ENCODE measurements around the gene ARIH1. TPM values are rescaled to one million over a fixed set of nuclear protein-coding genes. Genes with fewer than 3 reads are reported as not detected.
A peak's percentile ranks its signal among the peaks of the same experiment; 100 is the strongest.

The ARIH1 gene
- polyA plus RNA-seq, 1 of the 3 experiments (the other 2 are of a cell fraction): 48.3 TPM

GRCh38 chr15:72593838-72594237, 119.7 kb downstream of the ARIH1 start:
- no peak overlapping the region for H3K27ac ChIP-seq (ENCODE audit: low read depth in 2 of 2, low read length in 1 of 2)
- peaks cover 0 to 4% of the 10 kb centered on the region in 2 experiments; a peak in 1 of 4 replicates for H3K4me1 ChIP-seq (ENCODE audit: control insufficient read depth in 1 of 2, insufficient read depth in 2 of 2, low read depth in 1 of 2, low read length in 1 of 2)
- H2AFZ ChIP-seq (ENCODE audit: low read depth): no peak overlapping the region
- H3K9me3 ChIP-seq: no peaks in the 10 kb centered on the region
- no peaks in the 10 kb centered on the region for H3K27me3 ChIP-seq (ENCODE audit: insufficient read depth)
- H3K36me3 ChIP-seq (replicated peaks in 1 of 2; ENCODE audit: control insufficient read depth in 1 of 2, insufficient read depth in 2 of 2, low read length in 1 of 2): no peaks in the 10 kb centered on the region
- no peak overlapping the region for H3K4me3 ChIP-seq (ENCODE audit: low read depth in 2 of 2, low read length in 1 of 2)
- H3K4me2 ChIP-seq: no peak overlapping the region
- DNase-seq: no peak
- ChIA-PET POLR2A (no interaction called here), CTCF (interaction anchor here (1.0 kb wide), 1 partner anchor 77 kb away, joined by 4 read pairs; no protein-coding TSS in a partner anchor)
- H3K9ac ChIP-seq: no peak overlapping the region
- 95% methylated on average over 4 of the region's 4 CpGs for WGBS (ENCODE audit: low lambda C conversion rate)
- peaks cover 11% of the 10 kb centered on the region for H3F3A ChIP-seq (replicated peaks; ENCODE audit: insufficient read depth)
- no peaks in the 10 kb centered on the region for H4K20me1 ChIP-seq (ENCODE audit: insufficient read depth)
- H3K79me2 ChIP-seq (ENCODE audit: insufficient read depth): no peaks in the 10 kb centered on the region
- TF ChIP-seq USF2 (IDR thresholded peaks at IDR 0.05; ENCODE audit: borderline replicate concordance, low read depth, low read length) (no peak), SIN3A (IDR thresholded peaks at IDR 0.05; ENCODE audit: borderline replicate concordance, low read depth, low read length) (no peak), YY1 (IDR thresholded peaks at IDR 0.05; ENCODE audit: low read depth) (no peak), EZH2phosphoT487 (IDR thresholded peaks at IDR 0.05; ENCODE audit: borderline replicate concordance, low read depth) (no peak), REST (IDR thresholded peaks at IDR 0.05; ENCODE audit: low read depth, low read length) (no peak), ELF1 (IDR thresholded peaks at IDR 0.05) (no peak), MXI1 (IDR thresholded peaks at IDR 0.05; ENCODE audit: low read depth, low read length) (no peak), MEF2A (IDR thresholded peaks at IDR 0.05; ENCODE audit: borderline replicate concordance, low read depth) (no peak), RFX5 (IDR thresholded peaks at IDR 0.05; ENCODE audit: low read length) (no peak), GABPA (IDR thresholded peaks at IDR 0.05; ENCODE audit: low read depth) (no peak), TCF12 (IDR thresholded peaks at IDR 0.05) (no peak), POLR2AphosphoS5 (IDR thresholded peaks at IDR 0.05; ENCODE audit: low read depth, low read length) (no peak), RAD21 (IDR thresholded peaks at IDR 0.05; ENCODE audit: low read length) (no peak)
- no peaks in the 10 kb centered on the region for H3K9me2 ChIP-seq

GRCh38 chr15:72599855-72600464, 125.8 kb downstream of the ARIH1 start:
- TF ChIP-seq EZH2phosphoT487 (IDR thresholded peaks at IDR 0.05; ENCODE audit: borderline replicate concordance, low read depth): no peak
- peak; percentile 85 for TF ChIP-seq CTCF (IDR thresholded peaks at IDR 0.05)
- TF ChIP-seq SMC3 (IDR thresholded peaks at IDR 0.05; ENCODE audit: low read depth, low read length): peak; percentile 68
- TF ChIP-seq RAD21 (IDR thresholded peaks at IDR 0.05; ENCODE audit: low read length): peak; percentile 70
- no peak for TF ChIP-seq RCOR1 (IDR thresholded peaks at IDR 0.05; ENCODE audit: low read length)
- ChIA-PET CTCF (interaction anchor here (0.6 to 3.5 kb wide), 46 partner anchors 8 to 674 kb away, joined by 3 to 35 read pairs (median 4); partner anchors contain the start of gene ADPGK), POLR2A (interaction anchor here (1.0 kb wide), 1 partner anchor 10 kb away, joined by 4 read pairs; no protein-coding TSS in a partner anchor)
- Histone ChIP-seq H3K27ac (ENCODE audit: low read depth in 2 of 2, low read length in 1 of 2) (no peak overlapping the region), H3K9ac (no peak overlapping the region), H2AFZ (ENCODE audit: low read depth) (no peak overlapping the region), H3K4me3 (ENCODE audit: low read depth in 2 of 2, low read length in 1 of 2) (no peak overlapping the region; a peak in 1 of 4 replicates), H3K79me2 (ENCODE audit: insufficient read depth) (no peaks in the 10 kb centered on the region), H3F3A (replicated peaks; ENCODE audit: insufficient read depth) (peaks cover 4% of the 10 kb centered on the region), H3K9me2 (no peaks in the 10 kb centered on the region), H4K20me1 (ENCODE audit: insufficient read depth) (no peaks in the 10 kb centered on the region), H3K27me3 (ENCODE audit: insufficient read depth) (no peaks in the 10 kb centered on the region), H3K4me1 (ENCODE audit: control insufficient read depth in 1 of 2, insufficient read depth in 2 of 2, low read depth in 1 of 2, low read length in 1 of 2) (no peaks in the 10 kb centered on the region), H3K4me2 (no peak overlapping the region), H3K36me3 (replicated peaks in 1 of 2; ENCODE audit: control insufficient read depth in 1 of 2, insufficient read depth in 2 of 2, low read length in 1 of 2) (no peaks in the 10 kb centered on the region), H3K9me3 (no peaks in the 10 kb centered on the region)
- WGBS (ENCODE audit: low lambda C conversion rate): 21% methylated on average over 2 of the region's 2 CpGs
- DNase-seq: peak; percentile 55

All from SK-N-SH (cell line).